Measurements from ENCODE around the gene MRPL24. TPM values are rescaled to one million over a fixed set of nuclear protein-coding genes. Genes with fewer than 3 reads are reported as not detected.
"Not testable (repeated sequence)": the region's sequence is repeated elsewhere in the genome, so short reads cannot be mapped to it uniquely, and the experiment has no call there.

The MRPL24 gene
- total RNA-seq, 4 donors from 2014 or later = 50.6 to 84.2 (median 69.9) TPM

- Histone ChIP-seq H3K27me3 (no peaks in the 10 kb centered on the region), H3K4me1 (peaks cover 0 to 63% (median 40%) of the 10 kb centered on the region in 3 donors), H3K4me3 (peak overlapping the region; percentile 71 to 84), H3K27ac (peak overlapping the region; percentile 69 to 97 (median 93)), H3K36me3 (peaks cover 0 to 20% of the 10 kb centered on the region in 2 donors), H3K9me3 (no peaks in the 10 kb centered on the region)
- no peak for ATAC-seq
- WGBS, 2 donors (ENCODE audit: low coverage in 1 of 2) = 0% methylated on average over 5 of the region's 31 CpGs
- no peak for TF ChIP-seq POLR2A (IDR thresholded peaks at IDR 0.05)
- TF ChIP-seq, protein P1, sequence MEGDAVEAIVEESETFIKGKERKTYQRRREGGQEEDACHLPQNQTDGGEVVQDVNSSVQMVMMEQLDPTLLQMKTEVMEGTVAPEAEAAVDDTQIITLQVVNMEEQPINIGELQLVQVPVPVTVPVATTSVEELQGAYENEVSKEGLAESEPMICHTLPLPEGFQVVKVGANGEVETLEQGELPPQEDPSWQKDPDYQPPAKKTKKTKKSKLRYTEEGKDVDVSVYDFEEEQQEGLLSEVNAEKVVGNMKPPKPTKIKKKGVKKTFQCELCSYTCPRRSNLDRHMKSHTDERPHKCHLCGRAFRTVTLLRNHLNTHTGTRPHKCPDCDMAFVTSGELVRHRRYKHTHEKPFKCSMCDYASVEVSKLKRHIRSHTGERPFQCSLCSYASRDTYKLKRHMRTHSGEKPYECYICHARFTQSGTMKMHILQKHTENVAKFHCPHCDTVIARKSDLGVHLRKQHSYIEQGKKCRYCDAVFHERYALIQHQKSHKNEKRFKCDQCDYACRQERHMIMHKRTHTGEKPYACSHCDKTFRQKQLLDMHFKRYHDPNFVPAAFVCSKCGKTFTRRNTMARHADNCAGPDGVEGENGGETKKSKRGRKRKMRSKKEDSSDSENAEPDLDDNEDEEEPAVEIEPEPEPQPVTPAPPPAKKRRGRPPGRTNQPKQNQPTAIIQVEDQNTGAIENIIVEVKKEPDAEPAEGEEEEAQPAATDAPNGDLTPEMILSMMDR (IDR thresholded peaks at IDR 0.05) = no peak
- TF ChIP-seq EP300 (IDR thresholded peaks at IDR 0.05) = no peak
- TF ChIP-seq POLR2AphosphoS5 (IDR thresholded peaks at IDR 0.05) = no peak
Measured at GRCh38 chr1:156767879-156768604, 27.2 kb upstream of the MRPL24 start.

DNA sequence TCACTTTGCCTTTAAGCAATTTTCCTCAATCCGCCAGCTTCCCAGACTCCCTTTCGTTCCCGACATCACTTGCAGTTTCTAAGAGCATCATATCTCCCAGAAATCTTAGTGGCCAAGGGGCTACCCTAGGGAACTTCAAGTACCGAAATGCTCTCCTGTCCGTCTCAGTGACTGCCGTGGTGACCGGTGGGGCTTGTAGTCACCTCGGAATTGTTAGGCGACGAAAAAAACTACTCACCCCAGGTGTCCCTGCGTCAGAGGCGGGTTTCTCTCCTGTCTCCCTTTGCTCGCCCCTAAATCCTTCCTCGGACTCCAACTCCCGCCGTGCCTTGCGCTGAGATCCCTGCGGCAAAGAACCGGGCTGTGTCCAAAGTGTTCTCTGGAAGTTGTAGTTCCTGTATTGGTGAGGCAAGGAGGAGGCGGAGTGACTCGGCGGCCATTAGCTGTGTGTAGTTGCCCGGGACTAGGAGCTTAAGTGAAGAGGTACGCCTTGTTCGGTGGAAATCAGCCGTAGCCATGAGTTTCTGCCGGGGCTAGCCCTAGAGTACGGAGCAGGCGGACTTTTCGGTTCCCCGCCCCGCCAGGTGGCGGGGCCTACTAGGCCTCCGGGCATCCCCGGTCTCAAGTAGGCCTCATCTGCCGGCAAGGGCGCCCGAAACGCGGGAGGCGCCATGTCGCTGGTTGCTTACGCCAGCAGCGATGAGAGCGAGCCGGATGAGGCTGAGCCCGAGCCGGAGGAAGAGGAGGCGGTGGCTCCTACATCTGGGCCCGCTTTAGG is 26.4 kb upstream of the MRPL24 start, which contains the start of gene PRCC:
Gene PRCC, plus strand, starts transcription at position 435 of the 778 bp plus-strand sequence. Its CDS starts 237 bp downstream, at position 672.
- WGBS, 2 donors (ENCODE audit: low coverage in 1 of 2) = 0% methylated on average over 6 to 20 of the region's 50 CpGs
- peak within 1 kb of the TSS; percentile 74 to 84 for H3K4me3 ChIP-seq
- H3K9me3 ChIP-seq = no peaks in the 10 kb centered on the region
- ATAC-seq = peak; percentile 98
- H3K36me3 ChIP-seq = peaks cover 0 to 20% of the 10 kb centered on the region in 2 donors
- H3K4me1 ChIP-seq = peaks cover 0 to 55% (median 35%) of the 10 kb centered on the region in 3 donors
- no peaks in the 10 kb centered on the region for H3K27me3 ChIP-seq
- H3K27ac ChIP-seq = peak within 1 kb of the TSS; percentile 87 to 97 (median 93)
- TF ChIP-seq POLR2AphosphoS5 (IDR thresholded peaks at IDR 0.05) (peak; percentile 78), POLR2A (IDR thresholded peaks at IDR 0.05) (peak in 1 of 2 donors; percentile 29)
- TF ChIP-seq, protein P1 (IDR thresholded peaks at IDR 0.05) = no peak

DNA sequence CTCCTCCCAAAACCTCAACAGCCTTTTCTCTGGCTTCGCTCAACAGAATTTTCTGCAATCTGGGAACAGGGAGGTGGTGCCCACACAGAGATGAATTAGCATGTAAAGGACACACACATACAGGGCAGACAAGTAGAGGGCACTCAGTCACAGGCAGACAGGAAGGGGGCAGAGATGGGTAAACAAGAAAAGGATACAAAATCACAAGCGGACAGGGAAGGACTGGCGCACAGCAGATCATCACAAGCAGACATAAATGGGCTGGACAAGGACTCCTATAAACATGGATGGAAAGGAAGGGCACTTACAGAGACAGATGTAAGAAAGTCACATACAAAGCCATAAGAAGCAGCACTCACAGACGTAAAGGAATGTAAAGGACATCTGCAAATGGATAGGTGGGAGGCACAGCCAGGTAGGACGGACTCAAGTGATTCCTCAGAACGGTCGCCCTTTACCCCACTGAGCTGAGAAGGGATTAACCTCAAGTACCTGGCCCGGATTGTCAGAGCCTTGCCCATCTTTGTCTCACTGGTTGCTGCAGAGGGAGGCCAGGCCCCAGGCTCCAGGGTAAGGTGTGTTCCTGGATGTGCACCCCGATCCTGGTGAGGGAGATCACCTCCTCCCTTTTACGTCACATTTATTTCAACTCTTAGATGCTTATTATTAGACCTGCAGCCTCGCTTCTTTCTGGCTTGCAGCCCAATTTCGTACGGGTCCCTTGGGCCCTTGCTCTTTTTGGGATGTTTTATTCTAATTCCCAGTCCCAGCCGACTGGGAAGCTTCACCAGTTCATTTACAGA is 25.6 kb upstream of the MRPL24 start:
- 2% methylated on average over 12 to 13 of the region's 14 CpGs for WGBS, 2 donors (ENCODE audit: low coverage in 1 of 2)
- peaks cover 0 to 14% of the 10 kb centered on the region in 2 donors for H3K36me3 ChIP-seq
- peak; percentile 13 for ATAC-seq
- H3K27ac ChIP-seq = peak overlapping the region; percentile 87 to 97 (median 92)
- no peaks in the 10 kb centered on the region for H3K27me3 ChIP-seq
- TF ChIP-seq EP300 (IDR thresholded peaks at IDR 0.05) (no peak), POLR2AphosphoS5 (IDR thresholded peaks at IDR 0.05) (no peak), POLR2A (IDR thresholded peaks at IDR 0.05) (no peak)
- TF ChIP-seq, protein P1 (IDR thresholded peaks at IDR 0.05) = no peak
- H3K4me1 ChIP-seq = peaks cover 0 to 47% (median 33%) of the 10 kb centered on the region in 3 donors
- no peaks in the 10 kb centered on the region for H3K9me3 ChIP-seq
- H3K4me3 ChIP-seq = peak overlapping the region; percentile 74 to 84

- TF ChIP-seq, protein P1 (IDR thresholded peaks at IDR 0.05) = no peak
- TF ChIP-seq EP300 (IDR thresholded peaks at IDR 0.05) = no peak
- no peak for TF ChIP-seq POLR2AphosphoS5 (IDR thresholded peaks at IDR 0.05)
- no peak for TF ChIP-seq POLR2A (IDR thresholded peaks at IDR 0.05)
- Histone ChIP-seq H3K27ac (no peak overlapping the region), H3K27me3 (no peaks in the 10 kb centered on the region), H3K9me3 (no peaks in the 10 kb centered on the region), H3K4me1 (peaks cover 0 to 39% (median 25%) of the 10 kb centered on the region in 3 donors), H3K4me3 (no peak overlapping the region), H3K36me3 (peaks cover 0 to 6% of the 10 kb centered on the region in 2 donors)
- WGBS, 2 donors (ENCODE audit: low coverage in 1 of 2) = 67 to 93% methylated on average over 2 to 3 of the region's 5 CpGs
- no peak for ATAC-seq
Measured at GRCh38 chr1:156765666-156766065, 24.8 kb upstream of the MRPL24 start.

DNA sequence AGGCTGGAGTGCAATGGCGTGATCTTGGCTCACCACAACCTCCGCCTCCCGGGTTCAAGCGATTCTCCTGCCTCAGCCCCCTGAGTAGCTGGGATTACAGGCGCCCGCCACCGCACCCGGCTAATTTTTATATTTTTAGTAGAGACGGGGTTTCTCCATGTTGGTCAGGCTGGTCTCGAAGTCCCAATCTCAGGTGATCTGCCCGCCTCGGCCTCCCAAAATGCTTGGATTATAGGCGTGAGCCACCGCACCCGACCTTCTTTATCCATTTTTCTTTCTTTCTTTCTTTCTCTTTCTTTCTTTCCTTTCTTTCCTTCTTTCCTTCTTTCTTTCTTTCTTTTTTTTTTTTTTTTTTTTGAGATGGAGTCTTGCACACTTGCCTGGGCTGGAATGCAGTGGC is 24.2 kb upstream of the MRPL24 start:
- H3K36me3 ChIP-seq, H3K27ac ChIP-seq, H3K9me3 ChIP-seq, ATAC-seq, H3K4me3 ChIP-seq, H3K27me3 ChIP-seq: not testable (repeated sequence)
- 90 to 100% methylated on average over 4 to 6 of the region's 15 CpGs for WGBS, 2 donors (ENCODE audit: low coverage in 1 of 2)
- peaks cover 0 to 34% (median 20%) of the 10 kb centered on the region in 3 donors for H3K4me1 ChIP-seq
